Endothelial cell of umbilical vein (primary cell): Measurements from ENCODE around the gene ARHGAP10. TPM values are rescaled to one million over a fixed set of nuclear protein-coding genes. Genes with fewer than 3 reads are reported as not detected.

Source experiments
- BruUV-seq: library from RNA; stranded (reverse); fragments of 400-500 nt; replicated peaks from 2 replicates; lab custom pipeline; 2021; lab: Mats Ljungman, UMichigan
- CTCF ChIA-PET: fragments of 300-600, 350-600 bp; sonication (Branson Sonifier 250); formaldehyde crosslinking; loops from one replicate; lab custom pipeline; 2021; ENCODE audit warnings: antibody characterized with exemption, inconsistent platforms; lab: Charles Lee
- POLR2A ChIA-PET: fragments of 300-600, 350-600 bp; sonication (Branson Sonifier 250); formaldehyde crosslinking; loops from one replicate; lab custom pipeline; 2021; ENCODE audit warnings: antibody characterized with exemption, inconsistent platforms; lab: Charles Lee
- DNase-seq: peaks from one replicate; pipeline ENCODE4 v3.0.0-alpha.2; 2011; ENCODE audit warnings: low read depth, low spot score
- FAIRE-seq: peaks from 2 replicates; lab custom pipeline; 2011; peaks lifted over from hg19 to GRCh38; lab: Jason Lieb, UNC
- H2AFZ ChIP-seq: 2 replicates; pipeline ENCODE4 v1.6.0; 2012; ENCODE audit warnings: low read depth, low read length, control low read depth, inconsistent platforms
- H3K27ac ChIP-seq: 2 replicates; pipeline ENCODE4 v1.5.1; 2011; ENCODE audit warnings: low read depth, mild to moderate bottlenecking, control low read depth, low read length, moderate library complexity; ENCODE audit not compliant: insufficient read depth
- H3K27me3 ChIP-seq, 2 experiments: 2 replicates each; pipeline versions ENCODE4 v1.6.0 to v1.6.1; 2011; ENCODE audit warnings: low read length in 2 of 2, mixed read lengths in 1 of 2; ENCODE audit not compliant: control insufficient read depth in 2 of 2, insufficient read depth in 2 of 2
- H3K36me3 ChIP-seq, 2 experiments: 2 replicates in 1 of 2; 3 replicates in 1 of 2; pipeline ENCODE4 v1.5.1; 2011; ENCODE audit warnings: low read length in 2 of 2, mild to moderate bottlenecking in 1 of 2, moderate library complexity in 1 of 2; ENCODE audit not compliant: control insufficient read depth in 2 of 2, insufficient read depth in 2 of 2; ENCODE audit errors: extremely low read depth in 1 of 2
- H3K4me1 ChIP-seq: 3 replicates; pipeline ENCODE4 v1.5.1; 2011; ENCODE audit warnings: mild to moderate bottlenecking, low read length; ENCODE audit not compliant: control insufficient read depth, insufficient read depth; ENCODE audit errors: extremely low read depth
- H3K4me2 ChIP-seq: 2 replicates; pipeline ENCODE4 v1.6.1; 2011; ENCODE audit warnings: low read length, control low read depth, mixed read lengths; ENCODE audit not compliant: insufficient read depth
- H3K4me3 ChIP-seq, 3 experiments: fragments of 200-600 bp in 1 of 3; sonication (generic), shearing (Covaris generic) in 1 of 3; replicated peaks in 1 of 3; 2 replicates each; pipeline ENCODE4 v1.5.1; 2011 to 2016; ENCODE audit warnings: control low read depth in 3 of 3, low read length in 3 of 3, mild to moderate bottlenecking in 2 of 3, inconsistent platforms in 1 of 3, low read depth in 1 of 3, moderate library complexity in 1 of 3; ENCODE audit not compliant: insufficient read depth in 1 of 3
- H3K79me2 ChIP-seq: 2 replicates; pipeline ENCODE4 v1.6.0; 2012; ENCODE audit warnings: low read length, inconsistent platforms; ENCODE audit not compliant: control insufficient read depth, insufficient read depth
- H3K9ac ChIP-seq: replicated peaks from 2 replicates; pipeline ENCODE3; 2011; ENCODE audit warnings: low read length, control low read depth; ENCODE audit not compliant: insufficient read depth; ENCODE audit errors: extremely low read depth
- H3K9me1 ChIP-seq: replicated peaks from 3 replicates; pipeline ENCODE4 v1.6.0; 2011; ENCODE audit warnings: mild to moderate bottlenecking, low read length; ENCODE audit not compliant: control insufficient read depth, insufficient read depth; ENCODE audit errors: extremely low read depth
- H3K9me3 ChIP-seq: replicated peaks from 2 replicates; pipeline ENCODE4 v1.5.1; 2012; ENCODE audit warnings: low read length, inconsistent platforms; ENCODE audit not compliant: control insufficient read depth, insufficient read depth
- H4K20me1 ChIP-seq: replicated peaks from 2 replicates; pipeline ENCODE3; 2011; ENCODE audit warnings: mild to moderate bottlenecking, low read length; ENCODE audit not compliant: control insufficient read depth, insufficient read depth; ENCODE audit errors: extremely low read depth
- CTCF ChIP-seq, 2 donors: IDR thresholded peaks; 1 replicate in 1 of 2; 2 replicates in 1 of 2; pipeline ENCODE4 v1.5.1; 2011; ENCODE audit warnings: low read length in 2 of 2, mild to moderate bottlenecking in 2 of 2, moderate library complexity in 2 of 2, control low read depth in 1 of 2, inconsistent platforms in 1 of 2, low read depth in 1 of 2; ENCODE audit not compliant: insufficient read depth in 1 of 2; ENCODE audit errors: extremely low read depth in 1 of 2
- EZH2 ChIP-seq: IDR thresholded peaks from 2 replicates; pipeline ENCODE4 v1.6.1; 2012; ENCODE audit warnings: borderline replicate concordance, low read depth, mild to moderate bottlenecking, moderate library complexity, low read length, inconsistent platforms; ENCODE audit not compliant: severe bottlenecking
- FOS ChIP-seq: IDR thresholded peaks from 2 replicates; pipeline ENCODE4 v1.6.1; 2011; ENCODE audit warnings: mild to moderate bottlenecking, low read length, moderate library complexity, borderline replicate concordance; ENCODE audit not compliant: insufficient read depth
- GATA2 ChIP-seq: IDR thresholded peaks from 2 replicates; pipeline ENCODE4 v1.7.0; 2011; ENCODE audit warnings: low read depth, mild to moderate bottlenecking, moderate library complexity, mixed read lengths, low read length; ENCODE audit not compliant: insufficient read length, insufficient read depth
- JUN ChIP-seq: IDR thresholded peaks from 2 replicates; pipeline ENCODE4 v1.6.1; 2011; ENCODE audit warnings: borderline replicate concordance, low read depth; ENCODE audit not compliant: insufficient read length, insufficient read depth
- MAX ChIP-seq: IDR thresholded peaks from 2 replicates; pipeline ENCODE4 v1.6.1; 2011; ENCODE audit not compliant: insufficient read depth, insufficient read length
- MYC ChIP-seq: IDR thresholded peaks from one replicate; pipeline ENCODE4 v1.6.1; 2011; ENCODE audit warnings: mild to moderate bottlenecking, low read depth, low read length
- POLR2A ChIP-seq: IDR thresholded peaks from 2 replicates; pipeline ENCODE4 v1.6.1; 2012; ENCODE audit warnings: low read depth, mild to moderate bottlenecking, control low read depth, low read length
- POLR2AphosphoS5 ChIP-seq: IDR thresholded peaks from 2 replicates; pipeline ENCODE4 v1.6.1; 2012; ENCODE audit warnings: low read depth, mild to moderate bottlenecking, control low read depth, low read length, moderate library complexity; ENCODE audit not compliant: insufficient read depth
- dilution Hi-C: fragments of 300-500 bp; cut with MboI; formaldehyde crosslinking; loops from one replicate; pipeline ENCODE4 v1.15.0; 2019; ENCODE audit warnings: low sequenced_read_pairs; ENCODE audit not compliant: extremely low pct_ligation_motif_present
- intact Hi-C: fragments of 100-400 bp; cut with micrococcal nuclease; formaldehyde crosslinking; loops from one replicate; pipeline ENCODE4 v1.10.0; 2022
- polyA plus RNA-seq, 4 experiments: library from polyadenylated mRNA; depleted of rRNA in 3 of 4; stranded (reverse) in 3 of 4; unstranded in 1 of 4; fragments of >200 nt; gene quantifications; 2 replicates each; pipeline versions ENCODE4 v1.2.1 to v1.2.3, GENCODE V29; 2011 to 2012; ENCODE audit warnings: missing spikeins in 1 of 4
- total RNA-seq: library from RNA; stranded (reverse); gene quantifications from 2 replicates; pipeline ENCODE4 v1.2.3, GENCODE V29; 2021

ARHGAP10 gene
- total and polyA plus RNA-seq, 2 donors (not counting 3 experiments of a cell fraction or from before 2014, with no cell fraction given), result 20.4 to 36.7 TPM

GRCh38 chr4:148044089-148044911 is 312.4 kb downstream of the ARHGAP10 start:
- ChIA-PET CTCF (interaction anchor here (0.6 to 2.3 kb wide), 10 partner anchors 9 to 987 kb away, joined by 3 to 8 read pairs (median 4); no protein-coding TSS in a partner anchor), POLR2A (no interaction called here)
- no peak for FAIRE-seq
- Histone ChIP-seq H3K4me2 (no peak overlapping the region), H3K79me2 (peaks cover 2% of the 10 kb centered on the region), H3K27me3 (no peaks in the 10 kb centered on the region), H2AFZ (no peak overlapping the region), H3K9me1 (no peaks in the 10 kb centered on the region), H3K36me3 (peaks cover 0 to 3% of the 10 kb centered on the region in 2 experiments), H3K27ac (no peak overlapping the region), H3K4me1 (no peaks in the 10 kb centered on the region), H3K9me3 (no peaks in the 10 kb centered on the region), H4K20me1 (no peaks in the 10 kb centered on the region), H3K4me3 (no peak overlapping the region), H3K9ac (no peak overlapping the region)
- BruUV-seq, result no TSS peak
- dilution Hi-C loops (no loop called here), intact Hi-C loops (no loop called here)
- no peak for DNase-seq
- no peak for TF ChIP-seq CTCF (IDR thresholded peaks at IDR 0.05; ENCODE audit: extremely low read depth in 1 of 2, insufficient read depth in 1 of 2, low read depth in 1 of 2, low read length in 2 of 2)
- TF ChIP-seq JUN, result no peak
- TF ChIP-seq GATA2, result no peak
- TF ChIP-seq MYC, result no peak
- TF ChIP-seq MAX, result no peak
- no peak for TF ChIP-seq POLR2AphosphoS5
- no peak for TF ChIP-seq EZH2
- TF ChIP-seq POLR2A, result no peak
- no peak for TF ChIP-seq FOS
